ENCODE measurements around the gene CCT7. TPM values are rescaled to one million over a fixed set of nuclear protein-coding genes. Genes with fewer than 3 reads are reported as not detected.

CCT7 gene
- total and polyA plus RNA-seq, 4 experiments from 2014 or later = 187 to 400 (median 213) TPM

- peaks cover 25% of the 10 kb centered on the region for H3K27me3 ChIP-seq (ENCODE audit: insufficient read depth, low read length)
Observed at GRCh38 chr2:73203055-73203681, 30.9 kb upstream of the CCT7 start.

GRCh38 chr2:73205611-73206010 is 28.5 kb upstream of the CCT7 start:
- H3K4me1 ChIP-seq (ENCODE audit: insufficient read depth, low read length) = peaks cover 10% of the 10 kb centered on the region
- ChIA-PET POLR2A (ENCODE audit: partially characterized antibody) (no interaction called here), CTCF (ENCODE audit: partially characterized antibody) (no interaction called here)
- Mint-ChIP-seq H3K27me3 (peaks cover 37% of the 10 kb centered on the region in 2 donors), H3K36me3 (no peaks in the 10 kb centered on the region), H3K27ac (no peak overlapping the region), H3K9me3 (peaks cover 0 to 5% (median 0%) of the 10 kb centered on the region in 8 donors), H3K4me3 (no peak overlapping the region), H3K4me1 (peaks cover 5 to 11% (median 8%) of the 10 kb centered on the region in 4 donors)
- H3K4me3 ChIP-seq (ENCODE audit: low read length in 2 of 2) = no peak overlapping the region
- peaks cover 18% of the 10 kb centered on the region for H3K27me3 ChIP-seq (ENCODE audit: insufficient read depth, low read length)
- intact Hi-C loops (cut with micrococcal nuclease) = no loop called here
- H3K9me3 ChIP-seq (ENCODE audit: control insufficient read depth in 1 of 2, low read length in 2 of 2) = no peaks in the 10 kb centered on the region
- no peak for DNase-seq
- no peaks in the 10 kb centered on the region for H3K36me3 ChIP-seq (ENCODE audit: insufficient read depth, low read length)
- no peak overlapping the region for H3K27ac ChIP-seq (ENCODE audit: low read depth, low read length)

More at GRCh38 chr2:73203055-73203681, 30.9 kb upstream of the CCT7 start:
- no peak for DNase-seq
- intact Hi-C loops (cut with micrococcal nuclease) = no loop called here
- no peak overlapping the region for H3K27ac ChIP-seq (ENCODE audit: low read depth, low read length)
- H3K9me3 Mint-ChIP-seq = peaks cover 0 to 5% (median 0%) of the 10 kb centered on the region in 8 donors
- H3K4me1 ChIP-seq (ENCODE audit: insufficient read depth, low read length) = peaks cover 10% of the 10 kb centered on the region
- H3K27ac Mint-ChIP-seq = no peak overlapping the region
- CTCF ChIA-PET (ENCODE audit: partially characterized antibody) = interaction anchor here (1.1 kb wide), 1 partner anchor 10 kb away, joined by 4 read pairs; no protein-coding TSS in a partner anchor
- H3K4me3 Mint-ChIP-seq = peak overlapping the region in 4 of 8 donors; percentile 25 to 70 (median 44)
- H3K4me3 ChIP-seq (ENCODE audit: low read length in 2 of 2) = no peak overlapping the region
- peaks cover 34 to 44% of the 10 kb centered on the region in 2 donors for H3K27me3 Mint-ChIP-seq
- peaks cover 5 to 11% (median 8%) of the 10 kb centered on the region in 4 donors for H3K4me1 Mint-ChIP-seq
- no peaks in the 10 kb centered on the region for H3K36me3 Mint-ChIP-seq
- POLR2A ChIA-PET (ENCODE audit: partially characterized antibody) = no interaction called here
- H3K36me3 ChIP-seq (ENCODE audit: insufficient read depth, low read length) = no peaks in the 10 kb centered on the region
- H3K9me3 ChIP-seq (ENCODE audit: control insufficient read depth in 1 of 2, low read length in 2 of 2) = no peaks in the 10 kb centered on the region

- Mint-ChIP-seq H3K4me3 (no peak overlapping the region), H3K36me3 (no peaks in the 10 kb centered on the region), H3K4me1 (peaks cover 6 to 14% (median 10%) of the 10 kb centered on the region in 4 donors), H3K27ac (no peak overlapping the region), H3K9me3 (no peaks in the 10 kb centered on the region), H3K27me3 (peaks cover 28 to 30% of the 10 kb centered on the region in 2 donors)
- peaks cover under 1% of the 10 kb centered on the region for H3K27me3 ChIP-seq (ENCODE audit: insufficient read depth, low read length)
- intact Hi-C loops (cut with micrococcal nuclease) = no loop called here
- ChIA-PET POLR2A (ENCODE audit: partially characterized antibody) (no interaction called here), CTCF (ENCODE audit: partially characterized antibody) (interaction anchor here (7.7 to 8.1 kb wide), 2 partner anchors 32 to 122 kb away, joined by 62 to 63 read pairs; no protein-coding TSS in a partner anchor)
- DNase-seq = no peak
- H3K4me1 ChIP-seq (ENCODE audit: insufficient read depth, low read length) = peaks cover 14% of the 10 kb centered on the region
- no peaks in the 10 kb centered on the region for H3K36me3 ChIP-seq (ENCODE audit: insufficient read depth, low read length)
- no peak overlapping the region for H3K27ac ChIP-seq (ENCODE audit: low read depth, low read length)
- no peaks in the 10 kb centered on the region for H3K9me3 ChIP-seq (ENCODE audit: control insufficient read depth in 1 of 2, low read length in 2 of 2)
- H3K4me3 ChIP-seq (ENCODE audit: low read length in 2 of 2) = no peak overlapping the region
Observed at GRCh38 chr2:73208258-73208657, 25.9 kb upstream of the CCT7 start.

GRCh38 chr2:73210019-73210418 is 24.1 kb upstream of the CCT7 start:
- no peak overlapping the region for H3K27ac ChIP-seq (ENCODE audit: low read depth, low read length)
- H3K36me3 Mint-ChIP-seq = peaks cover 0 to 4% of the 10 kb centered on the region in 2 donors
- ChIA-PET CTCF (ENCODE audit: partially characterized antibody) (interaction anchor here (1.0 to 8.1 kb wide), 5 partner anchors 18 to 220 kb away, joined by 3 to 77 read pairs (median 62); partner anchors contain the start of genes CCT7 and PRADC1), POLR2A (ENCODE audit: partially characterized antibody) (no interaction called here)
- peaks cover 16 to 29% (median 23%) of the 10 kb centered on the region in 4 donors for H3K4me1 Mint-ChIP-seq
- no peaks in the 10 kb centered on the region for H3K9me3 ChIP-seq (ENCODE audit: control insufficient read depth in 1 of 2, low read length in 2 of 2)
- no peaks in the 10 kb centered on the region for H3K27me3 ChIP-seq (ENCODE audit: insufficient read depth, low read length)
- H3K4me3 ChIP-seq (ENCODE audit: low read length in 2 of 2) = no peak overlapping the region
- intact Hi-C loops (cut with micrococcal nuclease) = loop anchor here (5.0 kb wide), 2 partner anchors 82 to 527 kb away; partner anchors contain the start of genes EGR4 and TPRKB
- no peak overlapping the region for H3K27ac Mint-ChIP-seq
- H3K9me3 Mint-ChIP-seq = no peaks in the 10 kb centered on the region
- no peaks in the 10 kb centered on the region for H3K36me3 ChIP-seq (ENCODE audit: insufficient read depth, low read length)
- H3K4me3 Mint-ChIP-seq = no peak overlapping the region
- peaks cover 17 to 19% of the 10 kb centered on the region in 2 donors for H3K27me3 Mint-ChIP-seq
- H3K4me1 ChIP-seq (ENCODE audit: insufficient read depth, low read length) = peaks cover 25% of the 10 kb centered on the region
- DNase-seq = no peak

- CTCF ChIA-PET (ENCODE audit: partially characterized antibody) = interaction anchor here (1.0 to 8.1 kb wide), 4 partner anchors 25 to 221 kb away, joined by 3 to 77 read pairs (median 62); partner anchors contain the start of genes CCT7 and PRADC1
- peaks cover 32% of the 10 kb centered on the region for H3K4me1 ChIP-seq (ENCODE audit: insufficient read depth, low read length)
- POLR2A ChIA-PET (ENCODE audit: partially characterized antibody) = interaction anchor here (3.6 kb wide), 1 partner anchor 23 kb away, joined by 51 read pairs; the partner anchor contains the start of genes CCT7 and PRADC1
- Mint-ChIP-seq H3K9me3 (no peaks in the 10 kb centered on the region), H3K27me3 (peaks cover 14 to 16% of the 10 kb centered on the region in 2 donors), H3K27ac (no peak overlapping the region), H3K4me3 (no peak overlapping the region), H3K4me1 (peaks cover 22 to 36% (median 30%) of the 10 kb centered on the region in 4 donors), H3K36me3 (peaks cover 0 to 4% of the 10 kb centered on the region in 2 donors)
- intact Hi-C loops (cut with micrococcal nuclease) = loop anchor here (5.0 kb wide), 2 partner anchors 82 to 527 kb away; partner anchors contain the start of genes EGR4 and TPRKB
- no peak for DNase-seq
- H3K36me3 ChIP-seq (ENCODE audit: insufficient read depth, low read length) = no peaks in the 10 kb centered on the region
- no peak overlapping the region for H3K4me3 ChIP-seq (ENCODE audit: low read length in 2 of 2)
- no peaks in the 10 kb centered on the region for H3K27me3 ChIP-seq (ENCODE audit: insufficient read depth, low read length)
- H3K27ac ChIP-seq (ENCODE audit: low read depth, low read length) = no peak overlapping the region
- no peaks in the 10 kb centered on the region for H3K9me3 ChIP-seq (ENCODE audit: control insufficient read depth in 1 of 2, low read length in 2 of 2)
Observed at GRCh38 chr2:73210696-73211095, 23.4 kb upstream of the CCT7 start.

- Histone ChIP-seq H3K27me3 (ENCODE audit: insufficient read depth, low read length) (no peaks in the 10 kb centered on the region), H3K9me3 (ENCODE audit: control insufficient read depth in 1 of 2, low read length in 2 of 2) (no peaks in the 10 kb centered on the region), H3K36me3 (ENCODE audit: insufficient read depth, low read length) (no peaks in the 10 kb centered on the region), H3K27ac (ENCODE audit: low read depth, low read length) (no peak overlapping the region), H3K4me1 (ENCODE audit: insufficient read depth, low read length) (peaks cover 33% of the 10 kb centered on the region), H3K4me3 (ENCODE audit: low read length in 2 of 2) (no peak overlapping the region)
- H3K9me3 Mint-ChIP-seq = no peaks in the 10 kb centered on the region
- peak overlapping the region in 1 of 7 donors; percentile 76 for H3K27ac Mint-ChIP-seq
- no peak for DNase-seq
- ChIA-PET CTCF (ENCODE audit: partially characterized antibody) (interaction anchor here (0.6 to 8.1 kb wide), 37 partner anchors 7 to 525 kb away, joined by 3 to 77 read pairs (median 4); partner anchors contain the start of genes CCT7, NOTO, PRADC1 and RAB11FIP5), POLR2A (ENCODE audit: partially characterized antibody) (interaction anchor here (1.0 to 3.6 kb wide), 6 partner anchors 10 to 1881 kb away, joined by 3 to 51 read pairs (median 3); partner anchors contain the start of genes ALMS1, CCT7, PRADC1 and ZNF638)
- peaks cover 23 to 38% (median 31%) of the 10 kb centered on the region in 4 donors for H3K4me1 Mint-ChIP-seq
- intact Hi-C loops (cut with micrococcal nuclease) = loop anchor here (1.0 to 5.0 kb wide), 3 partner anchors 35 to 525 kb away; partner anchors contain the start of genes EGR4 and TPRKB
- peaks cover 8 to 9% of the 10 kb centered on the region in 2 donors for H3K27me3 Mint-ChIP-seq
- H3K36me3 Mint-ChIP-seq = peaks cover 0 to 4% of the 10 kb centered on the region in 2 donors
- peak overlapping the region in 1 of 8 donors; percentile 3 for H3K4me3 Mint-ChIP-seq
Observed at GRCh38 chr2:73212098-73212447, 22.0 kb upstream of the CCT7 start.

All from CD4-positive, alpha-beta memory T cell (primary cell).